GM21367 (cell line): ENCODE measurements around the gene MAP4K1.

Source experiments
- ATAC-seq: cut with Tn5 transposase; IDR thresholded peaks from one replicate; pipeline ENCODE4 v1.9.1; 2021; ENCODE audit not compliant: unreplicated experiment

The MAP4K1 gene

GRCh38 chr19:38547421-38547820, 70.3 kb downstream of the MAP4K1 start:
- no peak for ATAC-seq

GRCh38 chr19:38545596-38545995, 72.2 kb downstream of the MAP4K1 start:
- ATAC-seq = no peak

GRCh38 chr19:38544569-38545315, 73.0 kb downstream of the MAP4K1 start:
- ATAC-seq = no peak

GRCh38 chr19:38543807-38544568, 73.8 kb downstream of the MAP4K1 start:
- ATAC-seq = no peak

- ATAC-seq = no peak
Observed at GRCh38 chr19:38543286-38543806, 74.4 kb downstream of the MAP4K1 start.

DNA sequence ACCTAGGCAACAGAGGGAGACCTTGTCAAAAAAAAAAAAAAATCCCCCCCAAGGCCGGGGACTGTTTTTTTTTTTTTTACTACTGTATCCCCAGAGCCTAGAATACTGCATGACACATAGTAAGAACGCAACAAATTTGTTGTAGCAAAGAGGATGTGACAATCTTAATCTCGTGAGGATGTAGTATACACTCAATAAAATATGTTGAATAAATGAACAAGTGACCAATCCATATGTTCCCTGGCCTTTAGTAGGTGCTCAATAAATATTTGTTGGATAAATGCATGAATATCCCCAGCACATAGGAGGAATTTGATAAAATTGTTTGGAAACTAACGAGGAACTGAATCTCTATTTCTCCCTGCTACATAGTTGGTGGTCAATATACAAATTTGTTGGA, 75.7 kb downstream of the MAP4K1 start:
- no peak for ATAC-seq

DNA sequence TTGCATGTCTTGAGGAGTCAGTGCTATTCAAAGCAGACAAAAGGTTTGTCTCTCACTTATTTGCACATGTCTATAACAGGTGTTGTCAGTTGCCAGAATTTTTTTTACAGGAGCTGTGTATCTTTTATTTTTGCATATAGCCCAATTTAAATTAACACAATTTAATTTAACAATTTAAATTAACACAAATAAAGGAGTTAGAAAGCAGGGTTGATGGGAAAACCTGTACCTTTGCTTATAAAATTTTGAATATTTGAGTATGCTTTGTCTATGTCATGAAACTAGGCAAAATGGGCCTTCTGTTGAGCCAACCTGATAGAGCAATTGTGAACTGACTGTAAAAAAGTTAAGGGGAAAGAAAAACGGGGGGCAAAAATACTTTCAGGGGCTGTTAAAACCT, 78.0 kb downstream of the MAP4K1 start:
- ATAC-seq = no peak

GRCh38 chr19:38538793-38539528, 78.8 kb downstream of the MAP4K1 start:
- no peak for ATAC-seq

DNA sequence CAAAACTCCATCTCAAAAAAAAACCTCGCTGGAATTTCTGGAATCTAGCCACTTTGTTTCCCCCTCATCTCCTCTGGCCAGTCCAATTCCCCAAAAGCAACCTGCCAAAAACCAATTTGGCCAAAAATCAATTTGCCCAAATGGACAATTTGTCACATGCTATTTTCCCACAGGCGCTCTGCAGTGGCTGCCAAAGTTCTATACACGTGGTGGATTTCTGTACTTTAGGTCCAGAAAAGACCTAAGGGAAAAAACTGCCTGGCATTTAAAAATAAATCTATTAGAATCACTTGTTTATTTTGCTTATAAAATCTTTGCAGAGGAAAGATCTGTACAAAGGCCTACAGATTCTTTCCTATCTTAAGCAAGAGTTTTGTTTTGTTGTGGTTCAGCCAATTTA, 79.4 kb downstream of the MAP4K1 start:
- ATAC-seq = no peak
